HUES48 (cell line): ENCODE measurements around the gene CRP.

Experiments
- H3K27ac ChIP-seq: one replicate; pipeline ENCODE4 v1.7.0; 2013; ENCODE audit warnings: low read depth, low read length, inconsistent platforms
- H3K27me3 ChIP-seq: 2 replicates; pipeline ENCODE4 v1.6.1; 2013; ENCODE audit warnings: mild to moderate bottlenecking, low read length; ENCODE audit not compliant: control insufficient read depth, insufficient read depth
- H3K36me3 ChIP-seq: 2 replicates; pipeline ENCODE4 v1.6.1; 2013; ENCODE audit warnings: low read length; ENCODE audit not compliant: control insufficient read depth, insufficient read depth
- H3K4me1 ChIP-seq: 2 replicates; pipeline ENCODE4 v1.6.1; 2013; ENCODE audit warnings: mild to moderate bottlenecking, low read length; ENCODE audit not compliant: control insufficient read depth, insufficient read depth
- H3K4me3 ChIP-seq: 2 replicates; pipeline ENCODE4 v1.5.1; 2013; ENCODE audit warnings: mild to moderate bottlenecking, low read depth, low read length
- H3K9ac ChIP-seq: 2 replicates; pipeline ENCODE4 v1.6.1; 2013; ENCODE audit warnings: mild to moderate bottlenecking, low read depth, low read length, moderate library complexity
- H3K9me3 ChIP-seq: 2 replicates; pipeline ENCODE4 v1.6.1; 2013; ENCODE audit warnings: low read length; ENCODE audit not compliant: control insufficient read depth, insufficient read depth

Gene CRP, protein sequence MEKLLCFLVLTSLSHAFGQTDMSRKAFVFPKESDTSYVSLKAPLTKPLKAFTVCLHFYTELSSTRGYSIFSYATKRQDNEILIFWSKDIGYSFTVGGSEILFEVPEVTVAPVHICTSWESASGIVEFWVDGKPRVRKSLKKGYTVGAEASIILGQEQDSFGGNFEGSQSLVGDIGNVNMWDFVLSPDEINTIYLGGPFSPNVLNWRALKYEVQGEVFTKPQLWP

GRCh38 chr1:159714529-159714928, at the start of gene CRP:
TSS of gene CRP (minus strand) at chr1:159714589. CDS start at chr1:159714485, 104 bp downstream.
- no peaks in the 10 kb centered on the region for H3K27me3 ChIP-seq
- no peaks in the 10 kb centered on the region for H3K36me3 ChIP-seq
- no peak within 1 kb of the TSS for H3K9ac ChIP-seq
- H3K27ac ChIP-seq: no peak within 1 kb of the TSS
- H3K4me3 ChIP-seq: no peak within 1 kb of the TSS
- H3K4me1 ChIP-seq: no peaks in the 10 kb centered on the region
- peaks cover 17% of the 10 kb centered on the region for H3K9me3 ChIP-seq

- H3K27ac ChIP-seq: no peak overlapping the region
- H3K9ac ChIP-seq: no peak overlapping the region
- H3K36me3 ChIP-seq: no peaks in the 10 kb centered on the region
- no peaks in the 10 kb centered on the region for H3K4me1 ChIP-seq
- no peak overlapping the region for H3K4me3 ChIP-seq
- no peaks in the 10 kb centered on the region for H3K9me3 ChIP-seq
- H3K27me3 ChIP-seq: no peaks in the 10 kb centered on the region
These were observed 49.3 kb upstream of the CRP start for GRCh38 chr1:159763686-159764085.

- Histone ChIP-seq H3K36me3 (no peaks in the 10 kb centered on the region), H3K27ac (no peak overlapping the region), H3K4me3 (no peak overlapping the region), H3K9ac (no peak overlapping the region), H3K4me1 (no peaks in the 10 kb centered on the region), H3K27me3 (no peaks in the 10 kb centered on the region), H3K9me3 (no peaks in the 10 kb centered on the region)
These were observed 42.0 kb upstream of the CRP start for GRCh38 chr1:159756397-159756796.

- no peak overlapping the region for H3K9ac ChIP-seq
- H3K4me1 ChIP-seq: no peaks in the 10 kb centered on the region
- H3K9me3 ChIP-seq: no peaks in the 10 kb centered on the region
- no peak overlapping the region for H3K27ac ChIP-seq
- no peaks in the 10 kb centered on the region for H3K27me3 ChIP-seq
- no peak overlapping the region for H3K4me3 ChIP-seq
- H3K36me3 ChIP-seq: no peaks in the 10 kb centered on the region
These were observed 41.1 kb upstream of the CRP start for GRCh38 chr1:159755451-159756007.

DNA sequence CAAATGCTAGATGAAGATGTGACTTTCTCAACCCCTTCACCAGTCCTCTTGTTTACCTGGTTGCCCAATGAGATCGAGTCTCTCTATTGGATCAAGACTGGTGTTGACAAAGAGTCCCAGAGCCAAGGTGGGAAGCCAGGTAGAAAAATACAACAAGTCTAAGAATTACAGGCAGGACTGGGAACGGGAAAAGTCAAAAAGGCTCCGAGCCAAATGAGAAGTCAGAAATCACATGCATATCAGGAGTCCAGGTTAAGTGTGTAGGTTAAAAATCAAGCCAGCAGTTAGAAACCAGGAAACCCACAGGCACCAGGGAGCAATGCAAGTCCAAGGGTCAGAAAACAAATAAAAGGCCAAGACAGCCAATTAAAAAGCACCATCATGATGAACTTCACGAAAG, 39.0 kb upstream of the CRP start:
- Histone ChIP-seq H3K9ac (no peak overlapping the region), H3K4me3 (no peak overlapping the region), H3K27ac (no peak overlapping the region), H3K4me1 (no peaks in the 10 kb centered on the region), H3K27me3 (no peaks in the 10 kb centered on the region), H3K9me3 (no peaks in the 10 kb centered on the region), H3K36me3 (no peaks in the 10 kb centered on the region)

DNA sequence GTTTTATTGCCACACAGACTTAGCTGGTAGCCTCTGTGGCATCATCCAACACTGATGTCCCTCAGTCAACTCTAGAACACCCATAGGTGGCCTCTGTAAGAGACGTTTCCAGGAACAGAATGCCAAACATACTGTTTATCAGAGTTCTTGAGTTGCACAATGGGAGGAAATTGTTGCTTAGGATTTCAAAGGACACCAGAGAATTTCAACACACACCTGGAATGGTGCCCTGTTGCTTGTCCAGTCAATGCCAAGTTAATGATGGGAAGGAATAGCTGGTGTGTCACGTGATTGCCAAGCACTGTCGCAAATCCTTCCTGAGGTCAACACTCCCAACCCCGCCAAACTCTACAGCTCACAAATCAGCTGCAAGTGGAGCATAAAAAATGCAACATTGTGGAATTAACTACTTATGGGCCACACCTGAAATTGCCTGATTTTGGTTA, 37.8 kb upstream of the CRP start:
- H3K4me3 ChIP-seq: no peak overlapping the region
- H3K27ac ChIP-seq: no peak overlapping the region
- no peak overlapping the region for H3K9ac ChIP-seq
- no peaks in the 10 kb centered on the region for H3K36me3 ChIP-seq
- H3K9me3 ChIP-seq: no peaks in the 10 kb centered on the region
- H3K4me1 ChIP-seq: no peaks in the 10 kb centered on the region
- no peaks in the 10 kb centered on the region for H3K27me3 ChIP-seq

DNA sequence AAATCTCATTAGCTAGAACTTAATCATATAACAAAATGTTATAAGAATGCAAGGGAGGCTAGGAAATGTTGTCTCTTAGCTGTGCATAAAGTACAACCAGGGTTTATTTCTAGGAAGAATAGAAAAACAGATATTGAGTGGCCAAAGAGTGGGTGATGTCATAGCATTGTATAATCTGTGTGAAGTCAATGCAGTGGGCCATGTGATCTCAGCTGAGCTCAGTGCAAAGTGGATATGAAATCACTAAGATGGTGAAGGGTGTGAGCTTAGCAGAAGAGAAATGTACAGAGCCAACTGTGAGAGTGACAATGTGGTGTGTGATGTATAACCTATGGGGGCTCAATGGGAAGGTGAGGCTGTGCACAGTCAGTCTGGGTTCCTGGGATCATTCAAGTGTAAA, 36.6 kb upstream of the CRP start:
- Histone ChIP-seq H3K4me1 (no peaks in the 10 kb centered on the region), H3K9ac (no peak overlapping the region), H3K36me3 (no peaks in the 10 kb centered on the region), H3K9me3 (no peaks in the 10 kb centered on the region), H3K4me3 (no peak overlapping the region), H3K27me3 (no peaks in the 10 kb centered on the region), H3K27ac (no peak overlapping the region)

- Histone ChIP-seq H3K4me1 (no peaks in the 10 kb centered on the region), H3K9me3 (no peaks in the 10 kb centered on the region), H3K36me3 (no peaks in the 10 kb centered on the region), H3K27ac (no peak overlapping the region), H3K27me3 (no peaks in the 10 kb centered on the region), H3K4me3 (no peak overlapping the region), H3K9ac (no peak overlapping the region)
These were observed 36.2 kb upstream of the CRP start for GRCh38 chr1:159750621-159751020.

DNA sequence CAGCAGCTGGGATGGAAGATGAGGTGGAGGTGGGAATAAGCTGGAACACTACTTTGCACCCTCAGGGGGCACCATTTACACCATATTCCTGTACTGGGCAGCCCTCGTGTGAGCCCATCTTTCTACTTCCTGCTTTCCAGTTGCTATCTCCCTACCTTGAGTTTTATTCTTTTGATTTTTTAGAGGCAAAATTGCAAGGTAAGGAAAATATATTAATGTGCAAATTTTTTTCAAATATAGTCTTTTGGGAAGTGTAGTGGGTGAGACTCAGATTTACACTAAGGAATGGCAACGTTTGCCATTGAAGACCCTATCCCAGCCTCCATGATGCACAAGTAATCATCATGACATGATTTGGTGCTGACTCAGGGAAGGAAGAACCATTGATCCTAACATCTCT, 35.2 kb upstream of the CRP start:
- no peak overlapping the region for H3K4me3 ChIP-seq
- H3K27ac ChIP-seq: no peak overlapping the region
- H3K4me1 ChIP-seq: no peaks in the 10 kb centered on the region
- H3K9ac ChIP-seq: no peak overlapping the region
- H3K27me3 ChIP-seq: no peaks in the 10 kb centered on the region
- no peaks in the 10 kb centered on the region for H3K9me3 ChIP-seq
- no peaks in the 10 kb centered on the region for H3K36me3 ChIP-seq

- H3K4me3 ChIP-seq: no peak overlapping the region
- no peak overlapping the region for H3K9ac ChIP-seq
These were observed 34.0 kb upstream of the CRP start for GRCh38 chr1:159748370-159748769.

DNA sequence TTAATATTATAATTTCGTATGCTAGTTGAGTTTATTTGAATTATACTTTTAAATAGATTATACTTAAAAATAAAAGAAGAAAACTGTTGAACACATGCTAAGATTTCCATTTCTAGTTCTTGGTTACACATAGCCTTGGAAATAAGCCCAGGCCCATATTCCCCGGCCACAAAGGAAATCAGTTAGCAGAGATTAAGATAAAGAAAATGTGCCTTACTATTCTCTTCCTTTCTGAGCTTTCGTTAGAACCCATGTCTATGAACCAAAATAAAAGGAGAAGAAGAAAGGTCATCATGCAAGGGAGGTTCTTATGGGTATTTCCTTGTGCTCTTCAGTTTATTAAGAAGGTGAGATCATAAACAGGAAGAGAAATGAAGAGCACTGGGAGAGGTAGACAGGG, 32.3 kb upstream of the CRP start:
- no peak overlapping the region for H3K27ac ChIP-seq
- H3K36me3 ChIP-seq: no peaks in the 10 kb centered on the region
- no peak overlapping the region for H3K9ac ChIP-seq
- H3K4me1 ChIP-seq: no peaks in the 10 kb centered on the region
- no peaks in the 10 kb centered on the region for H3K9me3 ChIP-seq
- H3K4me3 ChIP-seq: no peak overlapping the region
- no peaks in the 10 kb centered on the region for H3K27me3 ChIP-seq

More at GRCh38 chr1:159748370-159748769, 34.0 kb upstream of the CRP start:
- H3K27me3 ChIP-seq: no peaks in the 10 kb centered on the region
- no peaks in the 10 kb centered on the region for H3K4me1 ChIP-seq
- H3K27ac ChIP-seq: no peak overlapping the region
- H3K36me3 ChIP-seq: no peaks in the 10 kb centered on the region
- no peaks in the 10 kb centered on the region for H3K9me3 ChIP-seq
